Kidney epithelial cell (primary cell): ENCODE results near the gene STUM. TPM values are rescaled to one million over a fixed set of nuclear protein-coding genes. Genes with fewer than 3 reads are reported as not detected.
A peak's percentile ranks its signal among the peaks of the same experiment; 100 is the strongest.

Experiments
- DNase-seq: peaks from one replicate; pipeline ENCODE4 v3.0.0-alpha.2; 2010; ENCODE audit warnings: low read depth
- H3K27me3 ChIP-seq: 2 replicates; pipeline ENCODE4 v1.6.0; 2011; ENCODE audit warnings: low read length; ENCODE audit not compliant: control insufficient read depth, insufficient read depth
- H3K36me3 ChIP-seq: 2 replicates; pipeline ENCODE4 v1.5.1; 2011; ENCODE audit warnings: low read length; ENCODE audit not compliant: control insufficient read depth, insufficient read depth
- H3K4me3 ChIP-seq: 2 replicates; pipeline ENCODE4 v1.5.1; 2011; ENCODE audit warnings: low read depth, mild to moderate bottlenecking, control low read depth, low read length
- CTCF ChIP-seq: IDR thresholded peaks from 2 replicates; pipeline ENCODE4 v1.5.1; 2011; ENCODE audit warnings: mild to moderate bottlenecking, moderate library complexity, low read length, control low read depth, inconsistent platforms; ENCODE audit not compliant: insufficient read depth, poor library complexity, severe bottlenecking
- total RNA-seq: library from RNA; depleted of rRNA; stranded (reverse); fragments of >200 nt; gene quantifications from 2 replicates; pipeline ENCODE4 v1.2.3, GENCODE V29; 2015

The STUM gene
- total RNA-seq, 1 donor from 2014 or later: 0.04 TPM

- DNase-seq: no peak
- peaks cover 2% of the 10 kb centered on the region for H3K36me3 ChIP-seq
- no peak overlapping the region for H3K4me3 ChIP-seq
- TF ChIP-seq CTCF: no peak
- no peaks in the 10 kb centered on the region for H3K27me3 ChIP-seq
These were observed 93.9 kb downstream of the STUM start for GRCh38 chr1:226642421-226642820.

- TF ChIP-seq CTCF: no peak
- peak; percentile 55 for DNase-seq
- Histone ChIP-seq H3K4me3 (no peak overlapping the region), H3K27me3 (no peaks in the 10 kb centered on the region), H3K36me3 (peaks cover 2% of the 10 kb centered on the region)
These were observed 94.6 kb downstream of the STUM start for GRCh38 chr1:226643177-226643576.

- no peak for TF ChIP-seq CTCF
- Histone ChIP-seq H3K36me3 (peaks cover 2% of the 10 kb centered on the region), H3K27me3 (no peaks in the 10 kb centered on the region), H3K4me3 (no peak overlapping the region)
- no peak for DNase-seq
These were observed 95.3 kb downstream of the STUM start for GRCh38 chr1:226643611-226644540.

- no peak for DNase-seq
- H3K4me3 ChIP-seq: no peak overlapping the region
- H3K27me3 ChIP-seq: no peaks in the 10 kb centered on the region
- H3K36me3 ChIP-seq: peaks cover 2% of the 10 kb centered on the region
- no peak for TF ChIP-seq CTCF
These were observed 96.1 kb downstream of the STUM start for GRCh38 chr1:226644541-226645176.

- Histone ChIP-seq H3K27me3 (no peaks in the 10 kb centered on the region), H3K4me3 (no peak overlapping the region), H3K36me3 (peaks cover 2% of the 10 kb centered on the region)
- DNase-seq: no peak
- no peak for TF ChIP-seq CTCF
These were observed 96.9 kb downstream of the STUM start for GRCh38 chr1:226645279-226645976.
